Osteoblast (primary cell): ENCODE measurements around the gene GPATCH4. TPM values are rescaled to one million over a fixed set of nuclear protein-coding genes. Genes with fewer than 3 reads are reported as not detected.

Experiments
- DNase-seq: peaks from one replicate; pipeline ENCODE4 v3.0.0; 2011; ENCODE audit warnings: low spot score, mixed read lengths; ENCODE audit not compliant: insufficient read length; ENCODE audit errors: missing footprints
- H2AFZ ChIP-seq: 2 replicates; pipeline ENCODE4 v1.6.0; 2011; ENCODE audit warnings: mild to moderate bottlenecking, low read length
- H3K27ac ChIP-seq: 2 replicates; pipeline ENCODE4 v1.5.1; 2011; ENCODE audit warnings: mild to moderate bottlenecking, low read depth, low read length, moderate library complexity
- H3K27me3 ChIP-seq: 2 replicates; pipeline ENCODE4 v1.6.0; 2012; ENCODE audit warnings: mild to moderate bottlenecking, control low read depth, inconsistent platforms, low read length, moderate library complexity; ENCODE audit not compliant: insufficient read depth
- H3K36me3 ChIP-seq: 2 replicates; pipeline ENCODE4 v1.5.1; 2011; ENCODE audit warnings: mild to moderate bottlenecking, low read length, control low read depth, moderate library complexity; ENCODE audit not compliant: insufficient read depth
- H3K4me1 ChIP-seq: 2 replicates; pipeline ENCODE4 v1.5.1; 2011; ENCODE audit warnings: mild to moderate bottlenecking, low read length, control low read depth, moderate library complexity; ENCODE audit not compliant: insufficient read depth
- H3K4me2 ChIP-seq: 2 replicates; pipeline ENCODE4 v1.6.0; 2011; ENCODE audit warnings: mild to moderate bottlenecking, low read length; ENCODE audit not compliant: insufficient read depth
- H3K4me3 ChIP-seq: fragments of 200-600 bp; sonication (generic); 3 replicates; pipeline ENCODE4 v1.5.1; 2012; ENCODE audit warnings: mild to moderate bottlenecking, low read length, inconsistent platforms; ENCODE audit not compliant: insufficient read depth
- H3K79me2 ChIP-seq: 2 replicates; pipeline ENCODE4 v1.6.0; 2012; ENCODE audit warnings: mild to moderate bottlenecking, low read length, control low read depth, inconsistent platforms; ENCODE audit not compliant: insufficient read depth
- H3K9me3 ChIP-seq: 2 replicates; pipeline ENCODE4 v1.5.1; 2011; ENCODE audit warnings: low read depth, low read length, control low read depth
- H4K20me1 ChIP-seq: 2 replicates; pipeline ENCODE4 v1.6.0; 2012; ENCODE audit warnings: mild to moderate bottlenecking, low read length, control low read depth; ENCODE audit not compliant: insufficient read depth
- total RNA-seq: library from RNA; depleted of rRNA; stranded (reverse); fragments of >200 nt; gene quantifications from 2 replicates; pipeline ENCODE4 v1.2.3, GENCODE V29; 2012
- TF ChIP-seq, protein P1 (sequence below): IDR thresholded peaks from 2 replicates; pipeline ENCODE4 v1.5.1; 2011; ENCODE audit warnings: mild to moderate bottlenecking, low read depth, low read length, moderate library complexity; ENCODE audit errors: extremely low read depth

The GPATCH4 gene
- total RNA-seq, 1 donor: 8.0 TPM

DNA sequence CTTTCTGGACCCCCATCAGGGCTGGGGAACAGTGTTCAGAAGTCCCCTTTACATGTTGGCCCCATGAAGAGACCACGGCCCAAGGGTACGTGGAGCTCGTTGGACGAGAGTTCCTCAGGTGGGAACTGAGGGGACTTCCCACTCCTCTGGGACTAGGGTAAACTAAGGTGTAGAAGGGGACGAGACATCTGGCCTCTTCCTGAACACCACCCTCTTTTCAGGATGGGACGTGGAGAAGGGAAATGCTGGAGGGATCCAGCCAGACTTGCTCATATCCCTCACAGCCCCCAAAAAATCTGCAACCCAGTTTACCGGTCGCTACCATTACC lies 7.7 kb downstream of the GPATCH4 start:
- Histone ChIP-seq H3K4me1 (peaks cover 13% of the 10 kb centered on the region), H3K4me2 (no peak overlapping the region), H3K36me3 (peaks cover 48% of the 10 kb centered on the region), H3K9me3 (no peaks in the 10 kb centered on the region), H3K4me3 (no peak overlapping the region), H3K27ac (no peak overlapping the region), H2AFZ (no peak overlapping the region), H4K20me1 (peaks cover 5% of the 10 kb centered on the region), H3K27me3 (no peaks in the 10 kb centered on the region), H3K79me2 (peaks cover 10% of the 10 kb centered on the region)
- TF ChIP-seq, protein P1, sequence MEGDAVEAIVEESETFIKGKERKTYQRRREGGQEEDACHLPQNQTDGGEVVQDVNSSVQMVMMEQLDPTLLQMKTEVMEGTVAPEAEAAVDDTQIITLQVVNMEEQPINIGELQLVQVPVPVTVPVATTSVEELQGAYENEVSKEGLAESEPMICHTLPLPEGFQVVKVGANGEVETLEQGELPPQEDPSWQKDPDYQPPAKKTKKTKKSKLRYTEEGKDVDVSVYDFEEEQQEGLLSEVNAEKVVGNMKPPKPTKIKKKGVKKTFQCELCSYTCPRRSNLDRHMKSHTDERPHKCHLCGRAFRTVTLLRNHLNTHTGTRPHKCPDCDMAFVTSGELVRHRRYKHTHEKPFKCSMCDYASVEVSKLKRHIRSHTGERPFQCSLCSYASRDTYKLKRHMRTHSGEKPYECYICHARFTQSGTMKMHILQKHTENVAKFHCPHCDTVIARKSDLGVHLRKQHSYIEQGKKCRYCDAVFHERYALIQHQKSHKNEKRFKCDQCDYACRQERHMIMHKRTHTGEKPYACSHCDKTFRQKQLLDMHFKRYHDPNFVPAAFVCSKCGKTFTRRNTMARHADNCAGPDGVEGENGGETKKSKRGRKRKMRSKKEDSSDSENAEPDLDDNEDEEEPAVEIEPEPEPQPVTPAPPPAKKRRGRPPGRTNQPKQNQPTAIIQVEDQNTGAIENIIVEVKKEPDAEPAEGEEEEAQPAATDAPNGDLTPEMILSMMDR: no peak
- DNase-seq: no peak

DNA sequence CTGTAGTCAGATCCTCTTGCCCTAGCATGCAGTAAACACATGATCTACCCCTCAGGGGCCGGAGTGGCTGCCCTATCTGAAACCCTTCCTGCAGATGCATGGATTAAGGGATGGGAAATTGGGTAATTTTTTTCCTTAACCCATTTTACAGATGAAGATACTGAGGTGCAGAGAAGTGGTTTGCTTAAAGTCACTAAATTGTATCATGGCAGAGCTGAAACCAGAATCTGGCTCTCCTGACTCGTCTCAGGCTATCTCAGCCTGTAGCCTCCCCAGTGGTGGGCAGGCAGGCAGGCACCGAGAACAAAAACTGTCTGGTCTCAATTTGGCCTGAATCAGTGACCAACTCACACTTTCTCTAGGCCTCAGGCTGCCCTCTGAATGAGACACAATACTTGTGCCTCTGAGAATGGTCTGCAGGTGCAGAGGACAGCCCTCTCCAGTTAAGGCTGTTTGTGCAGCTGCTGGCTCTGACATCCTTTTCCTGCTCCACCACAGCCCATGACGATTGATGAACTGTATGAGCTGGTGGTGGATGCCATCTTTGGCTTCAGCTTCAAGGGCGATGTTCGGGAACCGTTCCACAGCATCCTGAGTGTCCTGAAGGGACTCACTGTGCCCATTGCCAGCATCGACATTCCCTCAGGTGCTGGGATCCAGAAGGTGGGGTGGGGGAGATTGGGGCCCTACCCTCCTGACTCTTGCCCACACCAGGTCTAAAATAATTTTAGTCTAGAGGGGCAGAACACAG lies 8.2 kb downstream of the GPATCH4 start:
- H4K20me1 ChIP-seq: peaks cover 3% of the 10 kb centered on the region
- DNase-seq: no peak
- peaks cover 6% of the 10 kb centered on the region for H3K79me2 ChIP-seq
- H3K27me3 ChIP-seq: no peaks in the 10 kb centered on the region
- H3K27ac ChIP-seq: no peak overlapping the region
- peaks cover 13% of the 10 kb centered on the region for H3K4me1 ChIP-seq
- TF ChIP-seq, protein P1: no peak
- no peak overlapping the region for H3K4me3 ChIP-seq
- peaks cover 43% of the 10 kb centered on the region for H3K36me3 ChIP-seq
- H3K4me2 ChIP-seq: peak overlapping the region; percentile 99
- H2AFZ ChIP-seq: no peak overlapping the region
- no peaks in the 10 kb centered on the region for H3K9me3 ChIP-seq

DNA sequence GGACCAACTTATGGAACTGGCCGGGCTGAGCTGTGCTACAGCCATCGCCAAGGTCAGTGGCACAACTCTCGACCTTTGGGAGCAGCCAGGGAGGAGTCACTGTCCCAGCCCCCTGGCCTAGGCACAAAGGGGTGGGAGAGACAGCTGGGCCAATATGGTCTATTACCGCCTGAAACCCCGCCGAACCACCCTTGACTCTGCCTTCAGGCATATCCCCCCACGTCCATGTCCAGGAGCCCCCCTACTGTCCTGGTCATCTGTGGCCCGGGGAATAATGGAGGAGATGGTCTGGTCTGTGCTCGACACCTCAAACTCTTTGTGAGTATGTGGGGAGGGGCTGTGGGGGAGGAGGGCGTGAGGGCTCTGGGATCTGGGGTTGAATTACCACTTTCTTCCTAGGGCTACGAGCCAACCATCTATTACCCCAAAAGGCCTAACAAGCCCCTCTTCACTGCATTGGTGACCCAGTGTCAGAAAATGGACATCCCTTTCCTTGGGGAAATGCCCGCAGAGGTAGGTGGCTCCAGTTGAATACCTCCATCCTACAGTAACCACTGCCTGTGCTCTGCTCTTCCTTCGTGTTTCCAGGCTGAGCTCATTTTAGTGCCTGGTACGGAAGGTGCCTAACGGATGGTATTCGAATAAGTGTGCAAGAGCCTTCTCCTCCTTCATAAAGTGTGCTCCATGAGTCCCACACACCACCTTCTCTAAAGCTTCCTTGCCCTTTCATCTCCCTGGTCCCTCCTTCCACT lies 8.9 kb downstream of the GPATCH4 start:
- peak overlapping the region; percentile 91 for H2AFZ ChIP-seq
- peaks cover 35% of the 10 kb centered on the region for H3K36me3 ChIP-seq
- peaks cover 6% of the 10 kb centered on the region for H3K79me2 ChIP-seq
- TF ChIP-seq, protein P1: no peak
- peak overlapping the region; percentile 75 for H3K27ac ChIP-seq
- H3K27me3 ChIP-seq: no peaks in the 10 kb centered on the region
- peaks cover 3% of the 10 kb centered on the region for H4K20me1 ChIP-seq
- no peak for DNase-seq
- H3K4me3 ChIP-seq: peak overlapping the region; percentile 92
- peak overlapping the region; percentile 99 for H3K4me2 ChIP-seq
- H3K4me1 ChIP-seq: peaks cover 13% of the 10 kb centered on the region
- H3K9me3 ChIP-seq: no peaks in the 10 kb centered on the region
